ENCODE results near the gene GATA6.
"Not testable (repeated sequence)": the region's sequence is repeated elsewhere in the genome, so short reads cannot be mapped to it uniquely, and the experiment has no call there.

Gene GATA6

GRCh38 chr18:22182884-22183697, 13.7 kb downstream of the GATA6 start:
- DNase-seq (ENCODE audit: low spot score), result no peak

GRCh38 chr18:22183698-22184170, 14.3 kb downstream of the GATA6 start:
- DNase-seq (ENCODE audit: low spot score), result no peak

GRCh38 chr18:22184573-22184972, 15.2 kb downstream of the GATA6 start:
- DNase-seq (ENCODE audit: low spot score), result not testable (repeated sequence)

GRCh38 chr18:22185273-22185672, 15.9 kb downstream of the GATA6 start:
- no peak for DNase-seq (ENCODE audit: low spot score)

GRCh38 chr18:22185771-22186386, 16.5 kb downstream of the GATA6 start:
- no peak for DNase-seq (ENCODE audit: low spot score)

- no peak for DNase-seq (ENCODE audit: low spot score)
These were observed 17.1 kb downstream of the GATA6 start for GRCh38 chr18:22186484-22186971.

GRCh38 chr18:22188559-22189267, 19.3 kb downstream of the GATA6 start:
- DNase-seq (ENCODE audit: low spot score), result no peak

- DNase-seq (ENCODE audit: low spot score), result no peak
These were observed 20.2 kb downstream of the GATA6 start for GRCh38 chr18:22189449-22190166.

GRCh38 chr18:22191346-22191695, 21.9 kb downstream of the GATA6 start:
- no peak for DNase-seq (ENCODE audit: low spot score)

GRCh38 chr18:22191923-22192322, 22.5 kb downstream of the GATA6 start:
- DNase-seq (ENCODE audit: low spot score), result no peak

- DNase-seq (ENCODE audit: low spot score), result no peak
These were observed 24.1 kb downstream of the GATA6 start for GRCh38 chr18:22193466-22193865.

- DNase-seq (ENCODE audit: low spot score), result peak; percentile 57
These were observed 24.8 kb downstream of the GATA6 start for GRCh38 chr18:22194151-22194598.

GRCh38 chr18:22195052-22195451, 25.7 kb downstream of the GATA6 start:
- no peak for DNase-seq (ENCODE audit: low spot score)

GRCh38 chr18:22196943-22197342, 27.6 kb downstream of the GATA6 start:
- DNase-seq (ENCODE audit: low spot score), result not testable (repeated sequence)

- DNase-seq (ENCODE audit: low spot score), result no peak
These were observed 28.3 kb downstream of the GATA6 start for GRCh38 chr18:22197668-22198067.

GRCh38 chr18:22198163-22198562, 28.8 kb downstream of the GATA6 start:
- no peak for DNase-seq (ENCODE audit: low spot score)

GRCh38 chr18:22199005-22199404, 29.6 kb downstream of the GATA6 start:
- no peak for DNase-seq (ENCODE audit: low spot score)

GRCh38 chr18:22200611-22201225, 31.3 kb downstream of the GATA6 start:
- no peak for DNase-seq (ENCODE audit: low spot score)

- DNase-seq (ENCODE audit: low spot score), result no peak
These were observed 33.6 kb downstream of the GATA6 start for GRCh38 chr18:22203035-22203434.

- DNase-seq (ENCODE audit: low spot score), result no peak
These were observed 34.3 kb downstream of the GATA6 start for GRCh38 chr18:22203536-22204213.

GRCh38 chr18:22204214-22204536, 34.8 kb downstream of the GATA6 start:
- no peak for DNase-seq (ENCODE audit: low spot score)
